Medulla oblongata (tissue), 1 donor: ENCODE results near the gene TRPC4.
"Not testable (repeated sequence)": the region's sequence is repeated elsewhere in the genome, so short reads cannot be mapped to it uniquely, and the experiment has no call there.

Experiments used
- DNase-seq: peaks from one replicate; pipeline ENCODE4 v3.0.0-alpha.2; 2015; ENCODE audit errors: extremely low spot score

TRPC4 gene

GRCh38 chr13:37833411-37833810, 36.2 kb downstream of the TRPC4 start:
- no peak for DNase-seq

- no peak for DNase-seq
Observed at GRCh38 chr13:37816276-37816675, 53.3 kb downstream of the TRPC4 start.

- no peak for DNase-seq
Observed at GRCh38 chr13:37811441-37811840, 58.1 kb downstream of the TRPC4 start.

- no peak for DNase-seq
Observed at GRCh38 chr13:37806666-37807065, 62.9 kb downstream of the TRPC4 start.

- DNase-seq, result no peak
Observed at GRCh38 chr13:37797631-37798030, 71.9 kb downstream of the TRPC4 start.

GRCh38 chr13:37796795-37797194, 72.8 kb downstream of the TRPC4 start:
- DNase-seq, result not testable (repeated sequence)

GRCh38 chr13:37795326-37795725, 74.2 kb downstream of the TRPC4 start:
- no peak for DNase-seq

GRCh38 chr13:37791699-37792098, 77.9 kb downstream of the TRPC4 start:
- no peak for DNase-seq

- no peak for DNase-seq
Observed at GRCh38 chr13:37788346-37788745, 81.2 kb downstream of the TRPC4 start.

GRCh38 chr13:37777676-37778075, 91.9 kb downstream of the TRPC4 start:
- no peak for DNase-seq

- DNase-seq, result no peak
Observed at GRCh38 chr13:37775871-37776270, 93.7 kb downstream of the TRPC4 start.

- no peak for DNase-seq
Observed at GRCh38 chr13:37772644-37773043, 96.9 kb downstream of the TRPC4 start.

- no peak for DNase-seq
Observed at GRCh38 chr13:37769545-37769944, 100.0 kb downstream of the TRPC4 start.

- no peak for DNase-seq
Observed at GRCh38 chr13:37769078-37769477, 100.5 kb downstream of the TRPC4 start.

GRCh38 chr13:37766502-37766901, 103.1 kb downstream of the TRPC4 start:
- DNase-seq, result no peak

GRCh38 chr13:37755349-37755748, 114.2 kb downstream of the TRPC4 start:
- no peak for DNase-seq

GRCh38 chr13:37753776-37754175, 115.8 kb downstream of the TRPC4 start:
- no peak for DNase-seq

GRCh38 chr13:37752146-37752545, 117.4 kb downstream of the TRPC4 start:
- DNase-seq, result peak; percentile 8

GRCh38 chr13:37751025-37751424, 118.5 kb downstream of the TRPC4 start:
- DNase-seq, result no peak

- DNase-seq, result no peak
Observed at GRCh38 chr13:37748913-37749312, 120.7 kb downstream of the TRPC4 start.

- DNase-seq, result no peak
Observed at GRCh38 chr13:37747071-37747612, 122.4 kb downstream of the TRPC4 start.

GRCh38 chr13:37741536-37741935, 128.0 kb downstream of the TRPC4 start:
- DNase-seq, result no peak

- no peak for DNase-seq
Observed at GRCh38 chr13:37736045-37736444, 133.5 kb downstream of the TRPC4 start.

GRCh38 chr13:37735293-37735692, 134.3 kb downstream of the TRPC4 start:
- no peak for DNase-seq
